H54 (cell line): Measurements from ENCODE around the gene GFI1.
"Not testable (repeated sequence)": the region's sequence is repeated elsewhere in the genome, so short reads cannot be mapped to it uniquely, and the experiment has no call there.

Experiments used
- DNase-seq: peaks from one replicate; pipeline ENCODE4 v3.0.0; 2011; ENCODE audit warnings: low spot score, mixed read lengths; ENCODE audit not compliant: insufficient read length
- FAIRE-seq: peaks from 3 replicates; lab custom pipeline; 2011; peaks lifted over from hg19 to GRCh38; lab: Jason Lieb, UNC
- POLR2A ChIP-seq: IDR thresholded peaks from 2 replicates; pipeline ENCODE4 v1.6.1; 2011; ENCODE audit warnings: low read depth, mild to moderate bottlenecking, low read length

GFI1 gene

DNA sequence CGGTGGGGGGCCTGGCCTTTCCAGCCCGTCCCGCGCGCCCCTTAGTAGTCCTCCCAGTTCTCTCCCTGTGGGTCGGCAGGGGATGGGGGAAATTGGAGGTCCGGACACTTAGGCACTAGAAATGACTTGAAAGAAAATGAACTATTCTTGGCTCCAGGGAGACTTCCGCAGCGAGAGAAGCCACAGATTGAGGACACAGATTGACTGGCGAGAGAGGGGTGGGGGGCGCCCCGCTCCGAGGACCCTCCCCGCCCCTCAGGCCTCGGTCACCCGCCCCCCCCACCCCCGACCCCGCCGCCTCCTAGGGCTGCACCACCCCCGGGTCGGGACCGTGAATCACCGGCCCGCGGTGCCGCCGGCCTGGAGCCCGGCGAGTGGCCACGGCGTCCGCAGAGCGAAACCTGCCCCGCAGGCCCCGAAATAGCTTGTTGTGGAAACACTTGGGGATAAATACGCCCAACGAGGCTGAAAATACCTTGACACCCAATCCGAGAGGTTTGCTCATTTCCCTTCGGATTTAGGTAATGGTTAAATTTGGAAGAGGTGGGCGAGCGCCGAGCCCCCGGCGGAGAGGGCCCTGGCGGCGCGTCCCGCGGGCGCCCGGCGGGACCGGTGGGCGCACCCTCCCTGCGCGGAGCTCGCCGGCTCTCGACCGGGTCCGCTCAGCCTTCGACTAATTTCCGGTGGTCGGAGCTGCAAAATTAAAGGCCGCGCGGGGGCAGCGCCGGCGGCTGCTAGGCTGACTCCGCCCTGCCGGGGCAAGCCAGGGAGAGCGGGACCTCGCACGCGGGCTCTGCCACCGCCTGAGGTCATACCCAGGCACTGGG, at the start of gene GFI1:
Gene GFI1 (minus strand): TSS at position 675 of the 827 bp plus-strand sequence. CDS start 3,438 bp downstream, outside the sequence.
- DNase-seq, result no peak
- FAIRE-seq, result no peak
- TF ChIP-seq POLR2A, result no peak

DNA sequence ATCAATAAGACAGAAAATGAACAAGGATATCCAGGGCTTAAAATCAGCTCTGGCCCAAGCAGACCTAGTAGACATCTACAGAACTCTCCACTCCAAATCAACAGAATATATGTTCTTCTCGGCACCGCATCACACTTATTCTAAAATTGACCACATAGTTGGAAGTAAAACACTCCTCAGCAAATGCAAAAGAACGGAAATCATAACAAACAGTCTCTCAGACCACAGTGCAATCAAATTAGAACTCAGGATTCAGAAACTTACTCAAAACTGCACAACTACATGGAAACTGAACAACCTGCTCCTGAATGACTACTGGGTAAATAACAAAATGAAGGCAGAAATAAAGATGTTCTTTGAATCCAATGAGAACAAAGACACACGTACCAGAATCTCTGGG, 45.6 kb upstream of the GFI1 start:
- not testable (repeated sequence) for FAIRE-seq, DNase-seq

DNA sequence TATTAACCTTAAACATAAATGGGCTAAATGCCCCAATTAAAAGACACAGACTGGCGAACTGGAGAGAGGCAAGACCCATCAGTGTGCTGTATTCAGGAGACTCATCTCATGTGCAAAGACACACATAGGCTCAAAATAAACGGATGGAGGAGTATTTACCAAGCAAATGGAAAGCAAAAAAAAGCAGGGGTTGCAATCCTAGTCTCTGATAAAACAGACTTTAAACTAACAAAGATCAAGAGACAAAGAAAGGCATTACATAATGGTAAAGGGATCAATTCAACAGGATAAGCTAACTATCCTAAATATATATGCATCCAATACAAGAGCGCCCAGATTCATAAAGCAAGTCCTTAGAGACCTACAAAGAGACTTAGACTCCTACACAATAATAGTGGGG, 45.2 kb upstream of the GFI1 start:
- not testable (repeated sequence) for FAIRE-seq, DNase-seq

DNA sequence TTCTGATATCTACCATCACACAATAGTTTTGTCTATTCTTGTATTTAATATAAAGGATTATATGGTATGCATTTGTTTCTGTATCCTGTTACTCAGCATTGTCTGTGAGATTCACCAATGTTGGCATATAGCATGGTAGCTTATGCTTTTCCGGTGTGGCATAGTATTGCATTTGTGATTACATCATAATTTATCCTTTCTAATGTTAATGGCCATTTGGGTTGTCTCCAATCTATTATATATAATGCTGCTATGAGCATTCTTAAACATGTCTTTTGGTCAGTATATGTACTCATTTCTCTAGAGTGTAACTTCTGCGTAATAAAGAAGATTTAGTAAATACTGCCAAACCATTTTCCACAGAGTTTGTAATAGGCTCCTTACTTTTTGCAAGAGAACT, 40.9 kb upstream of the GFI1 start:
- no peak for FAIRE-seq
- no peak for TF ChIP-seq POLR2A
- no peak for DNase-seq

DNA sequence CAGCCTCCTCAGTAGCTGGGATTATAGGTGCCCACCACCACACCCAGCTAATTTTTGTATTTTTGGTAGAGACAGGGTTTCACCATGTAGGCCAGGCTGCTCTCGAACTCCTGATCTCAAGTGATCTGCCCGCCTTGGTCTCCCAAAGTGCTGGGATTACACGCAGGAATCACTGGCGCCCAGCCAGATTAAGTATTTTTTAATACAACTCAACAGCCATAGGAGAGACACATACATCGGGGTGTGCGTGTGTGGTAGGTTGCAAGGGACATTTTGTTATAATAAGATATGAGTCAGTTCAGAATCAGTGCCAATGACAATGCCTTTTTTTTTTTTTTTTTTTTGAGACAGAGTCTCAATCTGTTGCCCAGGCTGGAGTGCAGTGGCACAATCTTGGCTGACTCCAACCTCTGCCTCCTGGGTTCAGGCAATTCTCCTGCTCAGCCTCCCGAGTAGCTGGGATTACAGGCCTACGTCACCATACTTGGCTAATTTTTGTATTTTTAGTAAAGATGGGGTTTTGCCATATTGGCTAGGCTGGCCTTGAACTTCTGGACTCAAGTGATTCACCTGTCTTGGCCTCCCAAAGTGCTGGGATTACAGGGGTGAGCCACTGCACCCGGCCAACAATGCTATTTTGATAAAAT, 38.3 kb upstream of the GFI1 start:
- not testable (repeated sequence) for DNase-seq, FAIRE-seq

DNA sequence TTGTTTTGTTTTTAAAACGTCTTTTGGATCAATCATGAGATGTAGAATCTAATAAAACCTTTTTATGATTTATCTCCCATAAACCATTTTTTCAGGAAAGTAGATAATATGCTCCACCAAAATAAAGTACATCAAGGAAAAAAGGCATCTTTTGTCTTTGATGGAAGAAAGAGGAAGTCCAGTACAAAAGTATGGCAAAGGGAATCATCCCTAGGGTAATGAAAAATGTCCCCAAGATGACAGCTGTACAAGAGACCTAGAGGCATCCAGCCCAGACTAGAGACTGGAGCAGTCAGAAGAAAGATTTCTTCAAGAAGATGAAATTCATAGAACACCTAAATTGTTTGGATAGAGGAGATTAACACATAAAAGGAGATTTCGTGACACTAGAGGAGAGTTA, 32.3 kb upstream of the GFI1 start:
- FAIRE-seq (no peak), DNase-seq (no peak)
- no peak for TF ChIP-seq POLR2A

DNA sequence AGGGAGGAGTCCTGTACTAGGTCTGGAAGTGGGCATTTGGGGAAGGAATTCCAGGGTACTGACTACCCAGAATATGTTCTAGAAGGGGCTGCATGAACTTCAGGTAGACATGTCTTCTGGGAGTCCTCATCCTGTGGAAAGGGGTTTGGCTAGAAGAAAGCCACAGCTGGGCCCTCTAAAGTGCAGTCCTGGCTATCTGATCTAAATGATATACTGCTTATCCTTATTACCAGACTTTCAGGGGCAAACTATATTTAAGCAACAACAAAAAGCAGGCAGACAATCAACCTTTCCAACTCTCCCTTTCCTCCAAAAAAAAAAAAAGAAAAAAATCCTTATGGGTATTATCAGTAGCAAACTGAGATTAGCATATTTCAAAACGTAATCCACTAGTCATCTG, 29.8 kb upstream of the GFI1 start:
- FAIRE-seq (no peak), DNase-seq (no peak)
- TF ChIP-seq POLR2A, result no peak

DNA sequence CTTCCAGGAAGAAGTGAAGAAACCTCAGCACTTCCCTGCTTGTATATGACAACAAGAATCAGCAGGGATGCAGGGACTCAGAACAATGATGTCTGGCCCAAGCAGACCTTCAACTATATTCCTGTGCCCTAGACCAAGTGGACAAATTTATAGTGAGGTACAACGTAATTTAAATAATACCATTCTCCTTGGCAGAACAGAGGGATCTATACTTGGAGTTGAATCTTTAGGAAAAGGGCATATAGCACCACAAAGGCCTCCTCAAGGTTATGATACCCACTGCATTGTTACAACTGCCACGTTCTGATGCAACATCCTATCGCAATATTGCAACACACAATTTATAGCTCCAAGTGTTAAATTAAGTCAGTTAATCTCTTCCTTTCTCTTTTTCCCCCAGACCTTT, 29.1 kb upstream of the GFI1 start:
- no peak for DNase-seq
- no peak for FAIRE-seq
- TF ChIP-seq POLR2A, result no peak

DNA sequence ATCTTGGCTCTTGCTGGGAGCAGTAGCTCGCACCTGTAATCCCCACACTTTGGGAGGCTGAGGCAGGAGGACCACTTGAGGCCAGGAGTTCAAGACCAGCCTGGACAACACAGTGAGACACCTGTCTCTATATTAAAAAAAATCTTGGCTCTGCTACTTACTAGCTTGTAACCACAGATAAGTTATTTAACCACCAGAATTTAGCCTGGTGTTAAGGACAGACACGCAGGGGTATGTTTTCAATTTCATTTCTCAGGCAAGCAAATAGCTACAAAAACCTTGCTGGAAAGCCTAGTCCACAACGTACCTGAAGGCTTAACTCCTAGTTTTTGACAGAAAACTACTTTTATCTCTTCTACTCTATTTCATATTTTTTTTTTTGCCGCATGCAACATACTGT, 24.8 kb upstream of the GFI1 start:
- DNase-seq (no peak), FAIRE-seq (no peak)
- TF ChIP-seq POLR2A, result no peak

DNA sequence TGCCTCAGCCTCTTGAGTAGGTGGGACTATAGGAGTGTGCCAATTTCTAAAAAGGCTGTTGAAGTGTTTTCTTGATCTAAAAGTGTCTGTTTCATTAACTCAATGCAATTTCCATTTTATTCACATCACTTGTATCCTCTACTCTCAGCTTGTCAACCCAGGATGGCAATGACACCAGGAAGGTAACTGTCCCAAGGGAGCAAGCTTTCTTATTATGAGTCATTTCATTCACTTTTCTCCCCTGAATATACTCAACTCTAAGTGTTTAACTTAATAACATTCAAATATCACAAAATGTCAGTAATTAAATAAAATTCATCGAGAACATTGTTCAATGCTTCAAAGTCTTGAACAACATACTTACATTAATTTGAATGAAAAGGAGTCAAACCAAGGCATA, 22.9 kb upstream of the GFI1 start:
- DNase-seq, result no peak
- FAIRE-seq, result no peak
- TF ChIP-seq POLR2A, result no peak

DNA sequence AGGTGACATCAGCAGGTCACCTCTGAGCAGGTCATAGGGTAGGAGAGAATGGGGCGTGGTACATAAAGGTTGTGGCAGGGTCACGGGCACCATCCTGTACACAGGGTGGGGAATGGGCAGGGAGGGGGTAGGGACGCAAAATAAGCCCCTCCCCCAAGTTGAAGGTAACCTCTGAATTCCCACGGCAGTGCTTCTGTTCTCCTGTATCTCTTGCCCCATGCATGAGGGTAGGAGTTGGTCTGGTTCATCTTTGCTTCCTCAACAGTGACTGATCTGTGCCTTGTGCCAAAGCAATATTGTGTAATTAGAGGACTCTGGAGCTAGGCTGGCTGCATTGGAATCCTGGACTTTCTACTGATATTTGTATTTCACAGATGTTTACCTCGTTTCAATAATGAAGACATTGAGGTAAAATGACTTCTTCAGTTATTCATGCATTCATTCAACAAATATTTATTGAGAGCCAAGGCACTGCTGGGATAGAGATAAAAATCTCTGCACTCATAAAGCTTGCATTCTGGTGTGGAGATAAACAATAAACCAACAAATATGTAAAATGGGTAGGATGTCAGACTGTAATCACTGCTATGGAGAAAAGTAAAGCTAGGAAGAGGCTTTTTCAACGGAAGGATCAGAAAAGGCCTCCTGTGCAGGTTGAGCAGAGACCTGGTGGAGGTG, 18.4 kb upstream of the GFI1 start:
- FAIRE-seq (no peak), DNase-seq (no peak)

DNA sequence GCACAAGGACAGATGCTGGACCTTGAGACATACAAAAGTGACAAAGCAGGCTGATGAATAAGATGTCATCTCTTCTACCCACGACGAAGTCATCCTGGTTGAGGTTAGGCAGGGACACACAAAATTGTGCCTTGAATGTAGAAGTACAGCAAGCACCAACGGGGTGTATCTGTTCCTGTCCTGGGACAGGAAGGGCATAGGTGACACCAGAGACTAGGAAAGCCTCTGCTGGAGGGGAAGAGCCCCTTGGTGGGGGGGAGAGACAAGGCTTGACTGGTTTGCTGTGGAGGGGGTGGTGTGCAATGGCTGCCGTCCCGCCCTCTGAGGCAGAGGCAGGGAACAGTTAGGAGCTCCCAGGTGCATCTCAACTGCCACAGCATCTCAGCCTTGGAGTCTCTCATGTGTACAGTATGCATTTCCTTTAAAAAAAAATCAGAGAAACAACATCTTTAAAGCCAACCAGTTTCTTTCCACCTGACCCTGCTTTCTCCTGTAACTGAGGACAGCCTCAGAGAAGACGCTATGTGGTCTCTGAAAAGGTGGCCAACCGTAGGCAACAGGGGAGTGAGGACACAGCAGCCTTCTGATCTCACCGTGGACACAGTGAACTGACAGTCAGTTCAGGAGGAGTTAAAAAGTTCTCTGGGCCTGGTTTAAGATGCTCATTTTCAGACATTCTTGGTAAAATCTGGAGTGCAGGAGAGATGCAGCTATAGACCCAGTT, 17.7 kb upstream of the GFI1 start:
- no peak for FAIRE-seq
- TF ChIP-seq POLR2A, result no peak
- no peak for DNase-seq

More for the DNA sequence above, 18.4 kb upstream of the GFI1 start:
- TF ChIP-seq POLR2A, result no peak

DNA sequence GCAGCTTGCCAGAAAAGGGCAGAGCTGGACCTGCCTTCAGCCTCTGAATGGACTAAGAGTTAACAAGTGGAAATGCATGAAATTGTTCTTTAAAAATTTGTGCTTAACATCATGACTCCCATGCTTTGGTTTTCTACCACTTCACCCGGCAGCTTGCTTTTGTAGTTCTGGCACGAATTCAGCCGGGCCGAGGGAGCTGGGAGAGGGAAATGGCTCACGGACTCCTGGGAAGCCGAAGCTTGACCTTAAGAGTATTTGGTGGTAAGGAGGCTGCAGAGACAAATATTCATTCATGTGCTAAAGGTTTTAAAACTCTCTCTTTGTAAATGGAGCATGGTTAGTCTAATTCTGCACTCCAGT, 17.2 kb upstream of the GFI1 start:
- DNase-seq, result no peak
- no peak for FAIRE-seq
- no peak for TF ChIP-seq POLR2A
